GM12891 (cell line): ENCODE results near the gene SSBP4. TPM values are rescaled to one million over a fixed set of nuclear protein-coding genes. Genes with fewer than 3 reads are reported as not detected.
"Not testable (repeated sequence)": the region's sequence is repeated elsewhere in the genome, so short reads cannot be mapped to it uniquely, and the experiment has no call there.

Experiments
- DNase-seq: peaks from one replicate; pipeline ENCODE4 v3.0.0; 2011; ENCODE audit warnings: low spot score; ENCODE audit not compliant: insufficient read length
- FAIRE-seq: peaks from 2 replicates; lab custom pipeline; 2011; peaks lifted over from hg19 to GRCh38; lab: Jason Lieb, UNC
- PAX5 ChIP-seq: IDR thresholded peaks from 2 replicates; pipeline ENCODE4 v1.6.1; 2011; ENCODE audit warnings: low read length, moderate library complexity, mild to moderate bottlenecking; ENCODE audit not compliant: insufficient read depth, severe bottlenecking
- POLR2A ChIP-seq: IDR thresholded peaks from 2 replicates; pipeline ENCODE4 v1.6.1; 2011; ENCODE audit warnings: low read depth, low read length, control low read depth
- POLR2AphosphoS5 ChIP-seq: IDR thresholded peaks from 2 replicates; pipeline ENCODE4 v1.6.1; 2011; ENCODE audit warnings: low read depth, low read length, control low read depth
- POU2F2 ChIP-seq: IDR thresholded peaks from 2 replicates; pipeline ENCODE4 v1.6.1; 2011; ENCODE audit warnings: low read depth, mild to moderate bottlenecking, control low read depth, low read length, moderate library complexity
- SPI1 ChIP-seq: IDR thresholded peaks from 2 replicates; pipeline ENCODE4 v1.6.1; 2011; ENCODE audit warnings: low read depth, low read length, control low read depth
- TAF1 ChIP-seq: IDR thresholded peaks from 2 replicates; pipeline ENCODE4 v1.6.1; 2011; ENCODE audit warnings: low read depth, low read length, control low read depth
- polyA plus RNA-seq: library from polyadenylated mRNA; unstranded; fragments of >200 nt; gene quantifications from one replicate; pipeline ENCODE4 v1.2.1, GENCODE V29; 2012; ENCODE audit warnings: low read depth, missing spikeins, inconsistent platforms; ENCODE audit not compliant: missing spikeins

SSBP4 gene
- polyA plus RNA-seq: 60.3 TPM

DNA sequence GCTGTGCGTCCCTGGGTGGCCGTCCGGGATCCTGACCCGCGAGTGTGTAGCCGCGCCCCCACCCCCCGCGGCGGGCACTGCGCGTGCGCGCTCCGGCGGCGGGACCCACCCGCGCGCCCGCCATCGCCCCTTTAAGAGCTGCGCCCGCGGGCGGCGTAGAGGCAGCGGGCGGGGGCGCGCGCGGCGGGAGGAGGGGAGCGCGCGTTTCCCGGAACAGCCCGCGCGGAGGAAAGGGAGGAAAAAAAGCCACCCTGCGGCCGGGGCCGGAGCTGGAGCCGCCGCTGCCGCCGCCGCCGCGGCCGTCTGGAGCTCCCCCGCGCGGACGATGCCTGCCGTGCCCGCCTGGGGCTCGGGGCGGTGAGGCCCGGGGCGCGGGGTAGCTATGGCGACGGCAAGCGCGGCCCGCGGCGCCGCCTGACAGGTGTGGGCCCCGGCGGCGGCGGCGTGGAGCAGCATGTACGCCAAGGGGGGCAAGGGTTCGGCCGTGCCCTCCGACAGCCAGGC lies at the start of gene SSBP4:
TSS of gene SSBP4 (plus strand) at position 204 of the 504 bp plus-strand sequence. CDS start at position 455, 251 bp downstream.
- TF ChIP-seq SPI1 (no peak), TAF1 (no peak), POLR2AphosphoS5 (no peak), POLR2A (no peak), PAX5 (no peak), POU2F2 (no peak)
- FAIRE-seq (peak; percentile 89), DNase-seq (peak; percentile 88)

DNA sequence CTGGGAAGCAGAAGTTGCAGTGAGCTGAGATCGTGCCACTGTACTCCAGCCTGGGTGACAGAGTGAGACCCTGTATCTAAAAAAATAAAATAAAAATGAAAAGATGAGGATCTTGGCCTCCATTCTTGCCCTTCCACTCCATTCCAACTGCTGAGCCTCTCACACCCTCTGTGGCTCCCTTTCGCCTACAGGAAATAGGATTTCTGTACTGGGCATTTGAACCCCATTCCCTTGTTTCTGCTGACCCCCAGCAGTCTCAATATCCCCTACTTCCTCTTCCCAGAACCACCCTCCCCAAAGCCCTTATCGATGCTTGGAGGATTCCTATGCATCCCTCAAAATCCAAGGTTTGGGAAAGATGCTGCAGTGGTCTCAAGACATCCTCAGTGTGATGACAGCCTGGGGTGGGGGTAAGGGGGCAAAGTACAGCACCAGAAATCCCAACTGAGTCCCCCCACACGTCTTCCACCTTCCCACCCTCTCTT lies 45.7 kb upstream of the SSBP4 start:
- DNase-seq: no peak
- FAIRE-seq: no peak
- TF ChIP-seq POU2F2 (no peak), POLR2A (no peak), PAX5 (no peak), POLR2AphosphoS5 (no peak), SPI1 (no peak), TAF1 (no peak)

DNA sequence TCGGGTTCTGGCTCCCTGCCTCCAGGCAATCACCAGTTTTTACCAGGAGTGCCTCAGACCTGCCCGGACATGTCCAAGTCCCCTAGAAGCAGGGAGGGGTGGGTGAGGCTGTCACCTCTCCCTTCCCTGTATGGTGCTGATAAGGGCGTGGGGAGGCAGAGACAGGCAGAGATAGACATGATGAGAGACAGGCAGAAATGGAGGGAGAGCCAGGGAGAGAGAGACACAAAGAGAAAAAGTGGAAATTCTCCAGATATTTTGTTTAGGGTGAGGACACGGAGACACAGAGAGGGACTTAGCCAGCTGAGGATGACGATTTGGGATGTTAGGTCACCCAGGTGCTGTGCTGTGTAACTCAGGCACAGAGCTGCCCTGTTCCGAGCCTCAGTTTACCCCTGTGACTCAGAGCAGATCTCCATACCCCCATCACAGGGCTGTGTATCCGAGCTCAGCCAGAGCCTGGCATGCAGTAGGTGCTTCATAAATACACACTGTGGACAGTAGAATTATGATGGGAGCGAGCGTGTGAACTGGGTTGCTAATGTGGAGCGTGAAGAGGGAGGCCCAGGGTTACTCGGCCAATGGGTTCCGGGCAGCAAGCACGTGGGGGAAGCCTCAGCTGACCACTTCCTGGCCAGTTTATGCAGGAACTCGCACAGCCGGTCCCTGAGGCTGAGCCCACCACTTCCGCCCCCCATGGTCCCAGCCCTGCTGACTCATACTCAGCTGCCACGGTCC lies 45.1 kb upstream of the SSBP4 start:
- FAIRE-seq (peak; percentile 98), DNase-seq (peak; percentile 78)
- TF ChIP-seq POLR2A (peak; percentile 67; the same call in 1 of the 2 replicates), SPI1 (peak; percentile 75), POLR2AphosphoS5 (peak; percentile 83), TAF1 (peak; percentile 72), POU2F2 (peak; percentile 89), PAX5 (peak; percentile 69)

DNA sequence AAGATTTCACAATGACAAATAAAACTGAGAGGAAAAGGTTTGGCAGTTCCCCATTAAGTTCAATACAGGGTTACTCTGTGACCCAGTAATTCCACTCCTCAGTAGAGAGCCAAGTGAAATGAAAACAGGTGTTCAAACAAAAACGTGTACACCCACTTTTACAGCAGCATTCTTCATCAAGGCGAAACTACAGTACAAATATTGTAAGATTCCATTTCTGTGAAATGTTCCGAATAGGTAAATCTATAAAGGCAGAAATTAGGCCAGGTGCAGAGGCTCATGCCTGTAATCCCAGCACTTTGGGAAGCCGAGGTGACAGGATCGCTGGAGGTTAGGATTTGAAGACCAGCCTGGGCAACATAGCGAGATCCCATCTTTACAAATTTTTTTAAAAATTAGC lies 42.2 kb upstream of the SSBP4 start:
- TF ChIP-seq POLR2A (no peak), SPI1 (peak; percentile 25; the same call in 1 of the 2 replicates)
- DNase-seq (no peak), FAIRE-seq (no peak)

DNA sequence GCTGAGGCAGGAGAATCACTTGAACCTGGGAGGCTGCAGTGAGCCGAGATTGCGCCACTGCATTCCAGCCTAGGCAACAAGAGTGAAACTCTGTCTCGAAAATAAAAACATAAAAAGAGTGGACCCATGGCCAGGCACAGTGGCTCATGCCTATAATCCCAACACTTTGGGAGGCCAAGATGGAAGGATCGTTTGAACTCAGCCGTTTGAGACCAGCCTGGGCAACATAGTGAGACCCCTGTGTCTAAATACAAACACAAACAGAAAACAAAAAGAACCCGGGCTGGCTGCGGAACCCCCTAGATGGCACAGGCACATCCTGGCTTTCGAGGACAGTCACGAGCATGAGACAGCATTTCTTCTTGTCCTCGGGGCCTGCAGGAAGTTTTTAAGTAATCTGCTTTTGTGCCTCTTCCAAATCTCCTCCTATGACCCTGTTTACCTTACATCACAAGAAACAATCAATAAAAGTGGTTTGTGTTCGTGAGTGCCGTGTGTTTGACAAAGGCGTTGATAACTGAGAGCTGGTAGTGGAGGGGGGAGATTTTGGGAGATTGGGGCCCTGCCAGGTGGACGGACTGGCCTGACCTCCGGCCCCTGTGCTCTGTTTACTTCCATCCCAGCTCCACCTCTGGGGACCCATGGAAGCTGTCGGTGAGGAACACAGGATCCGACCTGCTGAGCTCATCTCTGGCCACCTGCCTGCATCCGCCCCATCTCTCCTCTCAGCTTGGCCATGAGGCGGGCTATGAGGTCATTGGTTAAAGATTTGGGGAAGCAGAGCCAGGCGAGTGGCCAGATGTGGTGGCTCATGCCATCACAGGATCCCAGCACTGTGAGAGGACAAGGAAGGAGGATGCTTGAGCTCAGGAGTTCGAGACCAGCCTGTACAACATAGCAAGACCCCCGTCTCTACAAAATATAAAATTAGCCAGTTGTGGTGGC lies 39.1 kb upstream of the SSBP4 start:
- FAIRE-seq (no peak), DNase-seq (no peak)
- TF ChIP-seq TAF1: no peak
- no peak for TF ChIP-seq PAX5
- no peak for TF ChIP-seq POLR2A
- no peak for TF ChIP-seq POLR2AphosphoS5
- TF ChIP-seq POU2F2: no peak
- TF ChIP-seq SPI1: no peak

DNA sequence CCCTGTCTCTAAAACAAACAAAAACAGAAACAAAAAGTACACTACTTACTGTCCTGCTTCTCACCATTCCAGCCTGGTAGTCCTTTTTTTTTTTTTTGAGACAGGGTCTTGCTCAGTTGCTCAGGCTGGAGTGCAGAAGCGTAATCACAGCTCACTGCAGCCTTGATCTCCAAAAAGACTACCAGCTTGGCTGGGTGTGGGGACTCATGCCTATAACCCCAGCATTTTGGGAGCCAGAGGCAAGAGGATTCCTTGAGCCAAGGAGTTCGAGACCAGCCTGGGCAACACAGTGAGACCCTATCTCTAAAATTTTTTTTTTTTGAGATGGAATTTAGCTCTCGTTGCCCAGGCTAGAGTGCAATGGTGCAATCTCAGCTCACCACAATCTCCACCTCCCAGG lies 38.4 kb upstream of the SSBP4 start:
- TF ChIP-seq POU2F2 (no peak), TAF1 (no peak), SPI1 (no peak), POLR2A (no peak), PAX5 (no peak), POLR2AphosphoS5 (no peak)
- FAIRE-seq (no peak), DNase-seq (no peak)

DNA sequence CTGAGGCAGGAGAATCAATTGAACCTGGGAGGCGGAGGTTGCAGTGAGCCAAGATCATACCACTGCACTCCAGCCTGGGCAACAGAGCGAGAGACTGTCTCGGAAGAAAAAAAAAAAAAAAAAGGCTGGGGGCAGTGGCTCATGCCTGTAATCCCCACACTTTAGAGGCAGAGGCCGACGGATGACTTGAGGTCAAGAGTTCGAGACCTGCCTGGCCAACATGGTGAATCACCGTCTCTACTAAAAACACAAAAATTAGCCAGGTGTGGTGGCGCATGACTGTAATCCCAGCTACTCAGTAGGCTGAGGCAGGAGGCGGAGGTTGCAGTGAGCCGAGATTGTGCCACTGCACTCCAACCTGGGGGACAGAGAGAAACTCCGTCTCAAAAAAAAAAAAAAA lies 35.6 kb upstream of the SSBP4 start:
- not testable (repeated sequence) for DNase-seq, FAIRE-seq

DNA sequence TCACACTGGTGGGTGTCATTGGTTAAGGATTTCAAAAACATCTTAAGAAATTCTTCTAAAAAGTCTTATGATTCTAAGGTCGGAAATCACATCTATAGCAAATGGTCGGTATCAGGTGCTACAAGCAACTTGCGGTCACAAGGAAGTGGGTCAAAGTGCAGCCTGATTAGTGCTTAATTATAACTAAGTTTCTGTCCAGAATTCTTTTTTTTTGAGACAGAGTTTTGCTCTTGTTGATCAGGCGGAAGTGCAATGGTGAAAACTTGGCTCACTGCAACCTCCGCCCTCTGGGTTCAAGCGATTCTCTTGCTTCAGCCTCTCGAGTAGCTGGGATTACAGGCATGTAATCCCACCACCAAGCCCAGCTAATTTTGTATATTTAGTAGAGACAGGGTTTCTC lies 34.4 kb upstream of the SSBP4 start:
- no peak for FAIRE-seq
- TF ChIP-seq POLR2AphosphoS5 (no peak), POU2F2 (no peak), SPI1 (no peak), POLR2A (no peak), PAX5 (no peak), TAF1 (no peak)
- DNase-seq: no peak

DNA sequence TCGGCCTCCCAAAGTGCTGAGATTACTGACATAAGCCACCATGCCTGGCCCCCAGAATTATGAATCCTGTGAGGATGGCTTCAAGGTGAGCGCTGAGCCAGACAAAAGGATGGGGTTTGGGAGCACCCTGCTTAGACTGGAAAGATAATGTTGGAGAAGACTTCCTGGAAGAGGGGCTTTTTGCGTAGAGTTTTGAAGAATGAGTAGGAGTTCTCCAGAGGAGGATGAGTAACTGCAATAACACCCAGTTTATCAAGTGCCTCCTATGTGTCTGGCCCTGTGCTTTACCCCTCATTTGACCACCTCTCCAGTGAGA lies 33.9 kb upstream of the SSBP4 start:
- no peak for TF ChIP-seq POLR2AphosphoS5
- no peak for TF ChIP-seq POU2F2
- TF ChIP-seq TAF1: no peak
- no peak for TF ChIP-seq SPI1
- FAIRE-seq (no peak), DNase-seq (no peak)

DNA sequence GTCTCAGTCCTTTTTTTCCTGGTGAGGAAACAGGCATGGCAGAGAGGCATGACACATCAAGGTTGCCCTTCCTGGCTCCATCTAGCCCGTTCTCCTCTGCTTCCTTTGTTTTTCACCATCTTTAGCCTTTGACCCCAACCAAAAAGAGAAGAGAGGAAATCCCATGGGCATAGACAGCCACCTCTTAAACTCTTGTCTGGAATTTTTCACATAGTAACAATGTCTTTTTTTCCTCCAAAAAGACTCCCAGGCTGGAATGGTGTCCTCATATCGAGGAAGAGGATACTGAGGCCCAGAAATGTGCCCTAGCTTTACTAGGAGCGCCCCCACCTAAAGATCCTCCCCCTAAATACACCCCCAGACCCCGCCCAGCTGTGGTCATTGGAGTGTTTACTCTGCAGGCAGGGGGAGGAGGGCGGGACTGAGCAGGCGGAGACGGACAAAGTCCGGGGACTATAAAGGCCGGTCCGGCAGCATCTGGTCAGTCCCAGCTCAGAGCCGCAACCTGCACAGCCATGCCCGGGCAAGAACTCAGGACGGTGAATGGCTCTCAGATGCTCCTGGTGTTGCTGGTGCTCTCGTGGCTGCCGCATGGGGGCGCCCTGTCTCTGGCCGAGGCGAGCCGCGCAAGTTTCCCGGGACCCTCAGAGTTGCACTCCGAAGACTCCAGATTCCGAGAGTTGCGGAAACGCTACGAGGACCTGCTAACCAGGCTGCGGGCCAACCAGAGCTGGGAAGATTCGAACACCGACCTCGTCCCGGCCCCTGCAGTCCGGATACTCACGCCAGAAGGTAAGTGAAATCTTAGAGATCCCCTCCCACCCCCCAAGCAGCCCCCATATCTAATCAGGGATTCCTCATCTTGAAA lies 33.3 kb upstream of the SSBP4 start, which contains the start of gene GDF15:
TSS of gene GDF15 (plus strand) at position 484 of the 868 bp plus-strand sequence. CDS start at position 516, 32 bp downstream.
- peak; percentile 66 for TF ChIP-seq POLR2A
- no peak for TF ChIP-seq POU2F2
- peak; percentile 75 for TF ChIP-seq POLR2AphosphoS5
- peak; percentile 46; the same call in 1 of the 2 replicates for TF ChIP-seq TAF1
- TF ChIP-seq SPI1: no peak
- peak; percentile 12 for TF ChIP-seq PAX5
- DNase-seq: no peak
- no peak for FAIRE-seq
